HG03460 (cell line): ENCODE results near the gene CRTC2.
"Not testable (repeated sequence)": the region's sequence is repeated elsewhere in the genome, so short reads cannot be mapped to it uniquely, and the experiment has no call there.

Experiments
- ATAC-seq: cut with Tn5 transposase; IDR thresholded peaks from one replicate; pipeline ENCODE4 v1.9.1; 2021; ENCODE audit not compliant: unreplicated experiment

CRTC2 gene

DNA sequence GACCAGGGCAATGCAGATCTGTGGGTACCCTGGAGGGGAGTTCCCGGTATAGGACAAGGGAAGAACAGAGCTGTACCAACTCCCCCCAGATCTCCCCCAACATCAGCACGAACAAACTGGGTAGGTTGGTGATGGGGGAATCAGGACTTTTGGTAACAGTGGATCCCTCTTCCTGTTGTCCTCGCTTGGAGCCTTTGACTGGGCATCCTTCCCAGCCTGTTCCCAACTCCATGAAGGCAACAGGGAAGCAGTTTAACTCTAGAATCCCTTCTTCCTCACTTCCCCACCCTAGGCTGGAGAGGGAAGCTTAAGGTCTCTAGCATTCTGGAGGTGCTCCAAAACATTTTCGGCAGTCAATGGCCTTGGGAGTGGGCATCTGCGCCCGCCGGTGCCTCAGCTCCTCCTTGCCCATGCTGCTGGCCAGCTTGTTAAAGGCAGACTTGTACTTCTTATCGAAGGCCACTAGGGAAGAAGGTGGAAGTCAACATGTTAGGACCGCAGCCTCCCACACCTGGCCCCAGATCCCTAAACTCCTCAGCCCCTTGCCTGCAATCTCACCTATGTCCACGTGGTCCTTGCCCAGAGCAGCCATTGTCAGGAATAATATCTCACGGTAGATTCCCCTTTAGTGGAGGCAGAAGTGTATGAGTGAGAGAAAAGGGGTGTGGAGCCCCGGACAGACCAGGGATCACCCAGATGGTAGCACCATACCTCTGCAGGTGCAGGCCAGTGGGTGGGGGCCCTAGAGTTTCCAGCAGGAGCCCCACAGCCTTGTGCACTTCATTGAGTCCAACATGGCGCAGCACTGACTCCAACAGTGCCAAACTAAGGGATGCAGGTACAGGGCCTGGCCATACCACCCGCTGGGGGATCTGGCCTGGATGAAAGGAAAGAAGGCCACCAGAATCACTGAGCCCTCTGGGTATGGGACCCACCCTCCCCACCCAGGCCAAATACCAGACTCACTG, 28.1 kb downstream of the CRTC2 start:
- ATAC-seq = no peak

DNA sequence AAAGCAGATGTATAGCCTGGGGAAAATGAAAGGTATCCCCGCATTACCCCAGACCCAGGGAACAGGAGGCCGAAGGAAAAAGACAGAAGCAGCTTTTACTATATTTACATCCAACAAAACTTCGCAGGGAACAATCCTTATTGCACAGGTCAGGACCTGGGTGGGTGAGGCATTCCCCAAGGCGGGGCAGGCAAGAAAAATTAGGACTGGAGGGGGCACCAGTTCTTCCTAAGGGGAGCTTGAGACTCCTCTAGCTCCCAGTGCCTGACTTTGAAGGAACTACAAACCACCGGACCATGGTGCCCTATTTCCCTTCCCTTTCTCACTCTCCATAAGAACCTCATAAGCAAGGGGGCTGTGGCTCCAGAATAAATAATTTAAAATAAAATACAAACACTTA, 29.0 kb downstream of the CRTC2 start:
- ATAC-seq = no peak

DNA sequence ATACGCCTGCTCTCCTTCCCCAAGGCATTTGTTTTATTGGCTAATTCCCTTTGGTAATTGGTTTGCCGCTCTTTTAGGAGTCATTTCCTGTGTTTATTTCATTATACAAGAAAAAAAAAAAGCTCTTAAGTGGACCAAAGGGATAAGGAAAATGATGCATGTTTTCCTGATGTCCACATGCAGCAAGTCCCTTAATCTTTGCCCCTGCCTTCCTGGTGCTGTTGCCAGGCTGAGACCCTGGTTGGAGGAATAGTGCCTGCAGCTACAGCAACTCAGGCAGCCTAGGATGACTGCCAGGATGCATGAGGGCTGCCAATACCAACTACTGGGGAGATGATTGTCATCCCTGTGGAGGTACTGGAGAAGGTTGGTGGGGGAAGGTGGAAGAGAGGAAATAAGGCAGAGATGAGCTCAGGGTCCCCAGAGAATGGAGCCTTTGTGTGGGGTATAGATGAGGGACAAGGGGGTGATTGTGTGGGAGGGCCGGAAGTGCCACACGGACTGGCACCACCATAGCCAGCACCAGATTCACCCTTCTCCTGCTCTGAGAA, 29.5 kb downstream of the CRTC2 start:
- ATAC-seq = no peak

DNA sequence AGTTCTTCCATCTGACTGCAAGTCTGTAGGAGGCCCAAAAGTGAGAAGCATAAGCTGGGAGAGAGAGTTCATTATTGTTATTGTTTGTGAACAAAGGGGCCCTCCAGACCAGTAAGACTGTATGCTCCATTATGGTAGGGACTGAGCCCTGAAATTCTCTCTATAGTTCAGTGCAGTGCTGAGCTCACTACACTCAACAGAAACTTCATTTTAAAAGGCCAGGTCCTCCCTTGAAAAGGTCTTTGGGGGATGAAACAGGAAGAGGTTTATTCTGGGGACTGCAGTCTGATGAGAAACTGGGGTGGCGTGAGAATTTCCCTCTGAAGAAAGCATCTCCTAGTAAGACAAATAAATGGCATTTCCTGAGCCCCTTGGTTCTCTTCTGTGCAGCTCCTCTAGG, 30.2 kb downstream of the CRTC2 start:
- no peak for ATAC-seq

DNA sequence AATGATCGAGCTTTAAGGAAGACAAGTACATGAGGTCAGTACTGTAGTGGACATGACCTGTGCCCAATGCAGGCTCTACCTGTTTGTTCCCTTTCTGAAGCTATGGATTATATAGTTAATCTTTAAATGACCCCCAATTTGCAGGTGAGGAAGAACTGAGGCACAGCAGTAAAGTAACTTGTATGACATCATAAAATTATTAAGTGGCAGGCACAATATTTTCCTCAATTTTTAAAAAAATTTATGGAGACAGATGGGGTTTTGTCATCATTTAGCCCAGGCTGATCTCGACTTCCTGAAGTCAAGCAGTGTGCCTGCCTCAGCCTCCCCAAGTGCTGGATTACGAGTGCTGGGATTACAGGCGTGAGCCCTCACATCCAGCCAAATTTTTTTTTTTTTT, 32.0 kb downstream of the CRTC2 start:
- ATAC-seq = no peak

DNA sequence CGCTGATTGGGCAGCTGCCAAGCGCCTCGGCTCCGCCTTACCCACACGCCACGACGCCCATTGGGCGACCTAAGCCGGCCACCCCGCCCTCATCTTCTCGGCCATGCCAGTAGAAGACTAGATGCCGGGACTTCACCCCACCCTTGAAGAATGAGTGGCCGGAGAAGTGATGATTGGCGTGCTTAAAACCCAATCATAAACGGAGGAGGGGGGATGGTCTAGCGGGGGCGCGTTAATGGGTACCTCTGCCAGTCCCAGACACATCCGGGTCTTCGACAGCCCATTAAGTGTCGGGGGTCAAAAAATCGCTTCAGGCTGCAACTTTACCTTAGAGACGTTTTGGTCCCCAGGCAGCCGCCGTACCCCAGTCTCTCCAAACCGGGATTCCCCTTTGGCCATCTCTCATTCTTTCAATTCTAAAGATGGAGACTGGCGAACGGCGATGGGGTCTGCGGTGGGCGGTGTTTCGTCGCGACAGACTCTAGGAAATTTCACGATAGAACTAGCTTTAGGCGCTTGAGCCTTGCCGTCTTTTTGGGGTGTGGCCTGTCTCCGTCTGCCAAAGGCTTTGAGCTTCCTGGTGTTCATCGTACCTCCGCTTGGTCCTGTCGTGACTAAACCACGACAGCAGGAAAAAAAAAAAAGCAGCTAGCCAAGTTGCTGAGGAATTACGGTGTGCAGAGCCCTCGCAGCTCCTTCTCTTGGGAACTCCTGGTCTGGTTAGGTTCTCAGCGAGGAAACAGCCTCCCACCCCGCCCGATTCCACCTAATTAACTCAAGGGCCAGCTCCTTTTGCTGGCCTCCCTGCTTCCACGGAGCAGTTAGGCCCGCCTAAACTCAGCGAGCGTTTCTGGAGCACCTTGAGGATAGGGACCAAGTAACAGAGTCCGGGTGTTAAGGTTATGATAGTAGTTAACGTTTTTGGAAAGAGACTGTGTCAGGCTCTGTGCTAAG, 35.2 kb downstream of the CRTC2 start, which contains the start of gene GATAD2B:
GATAD2B (minus strand) TSS at position 1 of the 954 bp plus-strand sequence. CDS start 94,625 bp downstream, outside the sequence.
- peak; percentile 91 for ATAC-seq

DNA sequence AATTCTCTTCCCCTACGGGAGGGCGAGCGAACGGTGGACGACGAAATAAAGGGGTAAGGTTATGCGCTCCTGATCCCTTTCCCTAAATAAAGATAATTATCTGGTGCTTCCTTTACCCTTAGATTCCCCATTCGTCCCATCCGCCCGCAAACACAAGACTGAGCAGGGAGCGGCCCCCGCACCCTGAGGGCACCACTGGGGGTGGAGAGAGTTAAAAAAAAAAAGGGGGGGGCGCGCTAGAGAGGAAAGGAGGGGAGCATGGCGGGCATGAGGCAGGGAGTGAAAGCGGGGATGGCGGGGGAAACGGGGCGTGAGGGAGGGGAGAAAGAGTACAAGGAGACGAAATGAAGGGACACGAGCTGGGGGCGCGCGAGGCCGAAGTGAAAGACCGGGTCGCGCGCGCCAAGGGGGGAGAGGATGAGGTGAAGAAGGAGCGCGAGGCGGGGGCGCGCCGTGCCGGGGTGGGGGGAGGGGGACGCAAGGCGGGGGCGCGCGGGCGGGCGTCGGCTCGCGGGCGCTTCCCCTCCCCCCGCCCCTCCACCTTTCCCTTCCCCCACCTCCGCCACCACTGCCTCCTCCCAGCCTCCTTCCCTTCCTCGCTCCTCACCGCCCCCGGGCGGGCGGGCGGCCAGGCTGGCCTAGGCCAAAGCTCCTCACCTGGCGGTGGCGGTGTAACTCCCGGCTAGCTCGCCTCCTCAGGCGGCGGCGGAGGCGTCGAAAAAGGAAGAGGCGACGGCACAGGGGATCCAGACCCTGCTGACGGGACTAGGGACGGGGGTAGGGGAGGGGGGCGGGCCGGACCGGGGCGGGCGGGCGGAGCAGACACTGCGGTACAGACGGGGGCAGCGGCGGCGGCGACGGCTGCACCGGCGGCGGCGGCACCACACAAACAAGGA, 36.1 kb downstream of the CRTC2 start:
- ATAC-seq = peak; percentile 34

DNA sequence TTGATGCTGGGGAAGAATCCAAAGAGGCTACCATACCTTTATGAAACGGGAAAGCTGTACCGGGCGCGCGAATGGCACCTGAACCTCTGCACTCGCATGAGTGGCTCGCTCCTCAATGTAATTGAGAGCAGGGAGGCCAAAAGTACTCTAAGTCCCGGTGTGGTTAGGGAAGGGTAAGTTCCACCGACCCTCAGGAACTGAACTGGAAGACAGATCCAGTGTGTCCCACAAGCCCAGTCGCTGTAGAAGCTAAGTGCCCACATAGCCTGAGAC, 36.7 kb downstream of the CRTC2 start:
- ATAC-seq = no peak

DNA sequence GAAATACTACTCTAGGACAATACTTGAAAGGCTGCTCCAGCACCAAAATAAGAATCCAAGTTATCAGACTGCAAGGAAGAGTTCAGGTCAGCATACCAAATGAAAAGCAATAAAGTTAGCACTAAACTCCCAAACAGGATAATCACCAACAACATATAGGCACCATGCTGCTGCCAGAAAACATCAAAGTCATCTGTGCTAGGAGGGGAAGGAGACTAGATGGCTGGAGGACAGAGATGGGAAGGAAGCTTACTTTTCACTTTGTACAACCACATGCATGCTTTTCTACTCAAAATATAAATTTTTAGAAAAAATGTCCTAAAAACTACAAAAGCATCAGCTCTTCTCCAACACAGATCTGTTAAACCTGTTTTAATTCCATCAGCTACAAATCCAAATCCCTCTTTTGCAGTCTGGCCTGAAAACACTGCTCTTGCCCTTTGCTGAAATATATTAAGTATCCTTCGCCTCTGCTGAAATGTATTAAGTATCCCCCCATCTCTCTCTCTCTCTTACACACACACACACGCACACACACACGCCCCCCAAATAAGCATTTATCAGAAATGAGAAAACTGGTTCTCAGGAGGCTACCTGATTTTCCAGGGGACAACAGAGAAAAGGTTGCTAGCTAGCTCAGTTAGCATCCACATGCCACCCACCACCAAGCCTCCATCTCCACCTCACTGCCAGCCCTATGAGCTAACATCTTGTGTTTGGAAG, 37.2 kb downstream of the CRTC2 start:
- no peak for ATAC-seq

DNA sequence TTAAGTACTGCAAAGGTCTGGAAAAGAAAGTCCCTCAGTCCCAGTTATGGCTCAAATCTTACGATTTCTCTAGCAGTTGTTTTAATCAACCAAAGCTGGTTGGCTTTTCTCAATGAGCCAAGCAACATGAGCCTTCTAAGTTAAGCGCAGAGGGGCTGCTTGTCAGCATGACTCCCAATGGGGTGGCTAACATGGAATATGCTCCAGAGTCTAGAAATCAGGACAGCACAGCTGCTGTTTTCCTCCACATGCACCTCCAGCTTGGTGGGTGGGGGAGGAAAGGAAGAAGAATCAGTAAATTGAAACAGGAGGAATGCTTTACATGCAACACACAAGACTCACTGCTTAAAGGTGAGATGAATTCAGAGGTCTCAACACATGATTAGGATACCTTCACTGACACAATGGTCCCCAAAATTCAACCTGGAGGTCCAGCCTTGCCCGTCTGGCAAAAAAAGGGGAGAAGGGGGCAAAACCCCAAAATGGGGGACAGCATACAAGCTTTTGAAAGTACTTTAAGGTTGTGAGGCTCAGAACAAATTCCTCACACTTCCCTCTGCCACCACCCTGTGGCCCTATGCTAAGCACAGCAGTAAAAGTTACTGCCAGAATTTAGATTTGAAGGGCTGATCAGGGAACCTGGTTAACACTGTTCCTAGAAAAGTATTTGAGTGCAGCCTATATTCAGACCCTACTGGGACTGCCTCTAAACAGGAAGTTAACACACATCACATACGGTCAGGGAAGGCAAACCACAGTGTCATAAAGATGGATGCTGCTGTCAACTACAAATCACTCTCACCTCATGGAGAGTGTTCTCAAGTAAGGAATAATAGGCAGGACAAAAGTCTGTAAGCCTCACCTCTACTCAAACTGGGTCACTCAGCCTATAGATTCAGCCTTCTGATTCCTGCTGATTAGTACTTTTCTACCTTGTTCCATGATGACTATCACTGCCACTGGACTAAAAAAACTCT, 38.2 kb downstream of the CRTC2 start:
- ATAC-seq = no peak

DNA sequence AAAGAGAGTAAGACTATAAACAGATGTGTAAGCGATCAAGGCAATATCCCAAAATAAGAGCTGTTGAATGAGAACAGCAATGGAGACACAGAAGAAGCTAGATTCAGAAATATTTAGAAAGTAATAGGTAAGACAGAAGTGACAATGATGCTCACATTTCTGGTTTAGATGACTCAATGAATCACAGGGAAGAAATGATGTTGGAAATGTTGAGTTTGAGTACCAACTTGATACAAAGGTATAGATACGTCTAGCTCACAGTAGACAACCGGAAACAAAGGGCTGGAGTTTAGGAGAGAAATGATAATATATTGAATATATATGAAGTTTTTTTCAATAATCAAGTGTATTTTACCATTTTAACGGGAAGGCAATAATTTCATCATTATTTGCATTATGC, 42.1 kb downstream of the CRTC2 start:
- no peak for ATAC-seq

DNA sequence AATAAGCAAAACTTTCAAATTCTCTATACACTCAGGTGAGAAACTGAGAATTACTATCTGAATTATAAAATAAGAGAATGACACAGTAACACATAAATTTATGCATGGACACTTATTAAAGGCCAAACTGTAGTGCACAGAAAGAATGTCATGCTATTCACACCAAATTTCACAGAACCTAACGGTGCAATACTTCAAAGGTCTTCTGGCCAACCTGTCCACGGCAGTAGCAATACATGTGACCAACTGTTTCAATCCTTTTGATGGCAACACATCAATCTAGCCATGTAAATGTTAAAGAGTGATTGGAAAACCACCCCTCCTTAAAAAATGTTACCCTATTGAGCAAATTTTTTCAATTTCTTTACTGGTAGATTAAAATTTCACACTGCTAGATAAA, 46.1 kb downstream of the CRTC2 start:
- no peak for ATAC-seq

DNA sequence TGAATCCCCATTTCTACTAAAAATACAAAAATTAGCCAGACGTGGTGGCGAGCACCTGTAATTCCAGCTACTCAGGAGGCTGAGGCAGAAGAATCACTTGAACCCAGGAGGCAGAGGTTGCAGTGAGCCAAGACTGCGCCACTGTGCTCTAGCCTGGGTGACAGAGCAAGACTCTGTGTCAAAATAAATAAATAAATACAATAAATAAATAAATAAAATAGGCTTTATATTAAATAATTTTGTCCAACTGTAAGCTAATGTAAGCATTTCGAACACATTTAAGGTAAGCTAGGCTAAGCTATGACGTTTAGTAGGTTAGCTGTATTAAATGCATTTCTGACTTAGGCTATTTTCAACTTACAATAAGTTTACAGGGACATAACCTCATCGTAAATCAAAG, 47.9 kb downstream of the CRTC2 start:
- ATAC-seq = not testable (repeated sequence)

DNA sequence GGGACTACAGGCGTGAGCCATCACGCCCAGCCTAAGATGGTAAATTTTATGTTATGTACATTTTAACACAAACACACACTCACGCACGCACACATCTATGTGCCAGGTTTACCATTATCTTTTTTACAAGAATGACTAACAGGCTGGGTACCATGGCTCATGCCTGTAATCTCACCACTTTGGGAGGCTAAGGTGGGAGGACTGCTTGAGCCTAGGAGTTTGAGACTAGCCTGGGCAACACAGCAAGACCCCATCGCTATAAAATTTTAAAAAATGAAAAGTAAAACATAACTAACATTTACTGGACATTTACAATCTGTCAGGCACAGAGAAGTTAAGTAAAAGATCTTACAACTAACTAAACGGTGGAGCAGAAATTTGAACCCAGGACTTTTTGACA, 50.3 kb downstream of the CRTC2 start:
- no peak for ATAC-seq

DNA sequence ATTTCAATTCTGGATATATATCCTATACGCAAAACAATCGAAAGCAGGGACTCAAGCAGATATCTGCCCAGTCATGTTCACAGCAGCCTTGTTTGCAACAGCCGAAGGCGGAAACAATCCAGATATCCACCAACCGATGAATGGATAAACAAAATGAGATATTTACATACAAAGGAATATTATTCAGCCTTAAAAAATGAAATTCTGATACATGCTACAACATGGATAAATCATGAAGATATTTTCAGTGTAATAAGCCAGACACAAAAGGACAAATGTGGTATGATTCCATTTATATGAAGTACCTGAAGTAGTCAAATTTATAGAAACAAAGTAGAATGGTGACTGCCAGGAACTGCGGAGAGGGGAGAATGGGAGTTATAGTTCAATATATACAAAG, 51.3 kb downstream of the CRTC2 start:
- no peak for ATAC-seq

DNA sequence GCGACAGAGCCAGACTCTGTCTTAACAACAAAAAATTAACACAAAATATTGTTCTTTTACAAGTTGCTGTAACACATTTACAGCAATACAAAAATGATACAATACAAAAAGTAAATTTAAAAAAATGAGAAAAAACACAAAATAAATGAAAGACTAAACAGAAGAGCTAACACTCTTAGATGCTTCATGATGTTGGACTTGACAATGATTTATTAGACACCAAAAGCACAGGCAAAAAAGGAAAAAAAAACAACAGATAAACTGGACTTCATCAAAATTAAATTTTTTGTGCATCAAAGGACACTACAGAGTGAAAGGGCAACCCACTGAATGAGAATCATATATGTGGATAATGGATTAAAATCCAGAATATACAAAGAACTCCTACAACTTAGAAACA, 52.0 kb downstream of the CRTC2 start:
- ATAC-seq = no peak

DNA sequence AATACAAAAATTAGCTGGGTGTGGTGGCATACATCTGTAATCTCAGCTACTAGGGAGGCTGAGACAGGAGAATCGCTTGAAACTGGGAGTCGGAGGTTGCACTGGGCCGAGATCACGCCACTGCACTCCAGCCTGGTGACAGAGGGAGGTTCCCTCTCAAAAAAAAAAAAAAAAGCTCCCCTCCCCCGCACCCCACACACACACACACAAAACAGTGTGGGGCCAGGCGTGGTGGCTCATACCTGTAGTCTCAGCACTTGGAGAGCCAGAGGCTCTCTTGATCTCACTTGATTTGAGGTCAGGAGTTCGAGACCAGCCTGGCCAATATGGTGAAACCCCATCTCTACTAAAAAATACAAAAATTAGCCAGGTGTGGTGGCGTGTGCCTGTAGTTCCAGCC, 52.5 kb downstream of the CRTC2 start:
- ATAC-seq = not testable (repeated sequence)

DNA sequence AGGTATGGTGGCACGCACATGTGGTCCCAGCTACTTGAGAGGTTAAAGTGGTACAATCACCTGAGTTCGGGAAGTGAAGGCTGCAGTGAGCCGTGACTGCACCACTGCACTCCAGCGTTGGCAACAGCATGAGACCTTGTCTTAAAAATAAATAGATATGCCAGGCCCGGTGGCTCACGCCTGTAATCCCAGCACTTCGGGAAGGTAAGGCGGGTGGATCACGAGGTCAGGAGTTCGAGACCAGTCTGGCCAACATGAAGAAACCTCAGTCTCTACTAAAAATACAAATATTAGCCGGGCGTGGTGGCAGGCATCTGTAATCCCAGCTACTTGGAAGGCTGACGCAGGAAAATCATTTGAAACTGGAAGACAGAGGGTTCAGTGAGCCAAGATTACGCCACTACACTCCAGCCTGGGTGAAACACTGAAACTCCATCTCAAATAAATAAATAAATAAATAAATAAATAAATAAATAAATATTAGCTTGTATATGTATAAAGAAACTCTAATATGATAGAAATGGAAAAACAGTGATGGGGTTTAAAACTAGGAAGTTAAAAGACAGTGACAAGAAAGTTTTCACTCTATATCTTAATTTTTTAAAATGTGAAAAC, 54.5 kb downstream of the CRTC2 start:
- no peak for ATAC-seq
